ENCODE results near the gene CAPZA1.
"Not testable (repeated sequence)": the region's sequence is repeated elsewhere in the genome, so short reads cannot be mapped to it uniquely, and the experiment has no call there.

CAPZA1 gene

GRCh38 chr1:112636597-112637253 is 17.1 kb downstream of the CAPZA1 start:
- Histone ChIP-seq H2AFZ (ENCODE audit: low read depth) (no peak overlapping the region), H3K27ac (no peak overlapping the region; the same call in 1 of the 2 replicates), H4K20me1 (ENCODE audit: insufficient read depth) (peaks cover 30% of the 10 kb centered on the region), H3K4me3 (IDR thresholded peaks at IDR 0.05; ENCODE audit: insufficient read depth, low read depth, low read length) (no peak overlapping the region), H3K27me3 (ENCODE audit: insufficient read depth, low read depth) (no peaks in the 10 kb centered on the region), H3K79me2 (ENCODE audit: insufficient read depth, low read depth) (peaks cover 79% of the 10 kb centered on the region), H3K9ac (no peak overlapping the region), H3K36me3 (ENCODE audit: insufficient read depth) (no peaks in the 10 kb centered on the region), H3K4me2 (no peak overlapping the region), H3K4me1 (ENCODE audit: low read depth, poor library complexity, severe bottlenecking) (peaks cover 51% of the 10 kb centered on the region)
- no peak for TF ChIP-seq CTCF (conservative IDR thresholded peaks at IDR 0.05; ENCODE audit: low read depth, low read length)

- no peaks in the 10 kb centered on the region for H3K27me3 ChIP-seq (ENCODE audit: insufficient read depth, low read depth)
- no peak for TF ChIP-seq CTCF (conservative IDR thresholded peaks at IDR 0.05; ENCODE audit: low read depth, low read length)
- peaks cover 51% of the 10 kb centered on the region for H3K4me1 ChIP-seq (ENCODE audit: low read depth, poor library complexity, severe bottlenecking)
- H3K9ac ChIP-seq, result no peak overlapping the region
- peaks cover 76% of the 10 kb centered on the region for H3K79me2 ChIP-seq (ENCODE audit: insufficient read depth, low read depth)
- H3K4me3 ChIP-seq (IDR thresholded peaks at IDR 0.05; ENCODE audit: insufficient read depth, low read depth, low read length), result no peak overlapping the region
- no peaks in the 10 kb centered on the region for H3K36me3 ChIP-seq (ENCODE audit: insufficient read depth)
- H3K27ac ChIP-seq, result no peak overlapping the region
- H2AFZ ChIP-seq (ENCODE audit: low read depth), result no peak overlapping the region
- H3K4me2 ChIP-seq, result no peak overlapping the region
- H4K20me1 ChIP-seq (ENCODE audit: insufficient read depth), result peaks cover 30% of the 10 kb centered on the region
Observed at GRCh38 chr1:112637254-112638109, 17.9 kb downstream of the CAPZA1 start.

- no peak overlapping the region for H2AFZ ChIP-seq (ENCODE audit: low read depth)
- no peak for TF ChIP-seq CTCF (conservative IDR thresholded peaks at IDR 0.05; ENCODE audit: low read depth, low read length)
- no peak overlapping the region for H3K9ac ChIP-seq
- H3K79me2 ChIP-seq (ENCODE audit: insufficient read depth, low read depth), result peaks cover 76% of the 10 kb centered on the region
- H3K4me3 ChIP-seq (IDR thresholded peaks at IDR 0.05; ENCODE audit: insufficient read depth, low read depth, low read length), result no peak overlapping the region
- H4K20me1 ChIP-seq (ENCODE audit: insufficient read depth), result peaks cover 25% of the 10 kb centered on the region
- H3K4me1 ChIP-seq (ENCODE audit: low read depth, poor library complexity, severe bottlenecking), result peaks cover 45% of the 10 kb centered on the region
- no peak overlapping the region for H3K27ac ChIP-seq
- no peak overlapping the region for H3K4me2 ChIP-seq
- no peaks in the 10 kb centered on the region for H3K27me3 ChIP-seq (ENCODE audit: insufficient read depth, low read depth)
- 0 out of 2 replicates have a peak, but pooled peaks cover 2% of the 10 kb centered on the region for H3K36me3 ChIP-seq (ENCODE audit: insufficient read depth)
Observed at GRCh38 chr1:112638110-112638428, 18.4 kb downstream of the CAPZA1 start.

- peaks cover 74% of the 10 kb centered on the region for H3K79me2 ChIP-seq (ENCODE audit: insufficient read depth, low read depth)
- H3K27me3 ChIP-seq (ENCODE audit: insufficient read depth, low read depth); H3K4me2 ChIP-seq; H2AFZ ChIP-seq (ENCODE audit: low read depth); H3K9ac ChIP-seq; H3K4me3 ChIP-seq (IDR thresholded peaks at IDR 0.05; ENCODE audit: insufficient read depth, low read depth, low read length); H3K36me3 ChIP-seq (ENCODE audit: insufficient read depth); H3K27ac ChIP-seq; H4K20me1 ChIP-seq (ENCODE audit: insufficient read depth): not testable (repeated sequence)
- peaks cover 21% of the 10 kb centered on the region for H3K4me1 ChIP-seq (ENCODE audit: low read depth, poor library complexity, severe bottlenecking)
Observed at GRCh38 chr1:112640437-112640836, 20.8 kb downstream of the CAPZA1 start.

GRCh38 chr1:112643080-112643479 is 23.4 kb downstream of the CAPZA1 start:
- no peak overlapping the region for H3K4me3 ChIP-seq (IDR thresholded peaks at IDR 0.05; ENCODE audit: insufficient read depth, low read depth, low read length)
- no peak overlapping the region for H3K9ac ChIP-seq
- no peak overlapping the region for H2AFZ ChIP-seq (ENCODE audit: low read depth)
- H4K20me1 ChIP-seq (ENCODE audit: insufficient read depth), result no peaks in the 10 kb centered on the region; the same call in 1 of the 2 replicates
- no peak overlapping the region for H3K27ac ChIP-seq
- no peak overlapping the region for H3K4me2 ChIP-seq
- 0 out of 2 replicates have a peak, but pooled peaks cover 8% of the 10 kb centered on the region for H3K36me3 ChIP-seq (ENCODE audit: insufficient read depth)
- H3K27me3 ChIP-seq (ENCODE audit: insufficient read depth, low read depth), result no peaks in the 10 kb centered on the region
- H3K4me1 ChIP-seq (ENCODE audit: low read depth, poor library complexity, severe bottlenecking), result no peaks in the 10 kb centered on the region
- no peak for TF ChIP-seq CTCF (conservative IDR thresholded peaks at IDR 0.05; ENCODE audit: low read depth, low read length)
- peaks cover 69% of the 10 kb centered on the region for H3K79me2 ChIP-seq (ENCODE audit: insufficient read depth, low read depth)

All from KMS-11 (cell line).